ENCODE results near the gene FAM111B.

FAM111B gene

GRCh38 chr11:59157433-59157832, 50.4 kb downstream of the FAM111B start:
- DNase-seq = no peak

- peak; percentile 76 to 90 (median 87) for DNase-seq
Measured at GRCh38 chr11:59158206-59159068, 51.4 kb downstream of the FAM111B start.

- DNase-seq = no peak
Measured at GRCh38 chr11:59164028-59164427, 57.0 kb downstream of the FAM111B start.

- DNase-seq = peak; percentile 93 to 97 (median 96)
Measured at GRCh38 chr11:59171508-59172322, 64.7 kb downstream of the FAM111B start, which contains the start of gene DTX4. Gene DTX4 (plus strand): TSS chr11:59172132. CDS start chr11:59172596, 464 bp downstream.

GRCh38 chr11:59172345-59173079, 65.5 kb downstream of the FAM111B start:
- DNase-seq = peak in 2 of 3 donors; percentile 40 to 70

GRCh38 chr11:59173080-59173963, 66.3 kb downstream of the FAM111B start:
- DNase-seq = peak; percentile 78 to 92 (median 88)

- peak; percentile 87 to 91 (median 90) for DNase-seq
Measured at GRCh38 chr11:59173964-59174663, 67.1 kb downstream of the FAM111B start.

GRCh38 chr11:59174664-59175033, 67.6 kb downstream of the FAM111B start:
- no peak for DNase-seq

GRCh38 chr11:59175091-59175501, 68.1 kb downstream of the FAM111B start:
- peak in 2 of 3 donors; percentile 29 to 65 for DNase-seq

GRCh38 chr11:59176330-59176729, 69.3 kb downstream of the FAM111B start:
- no peak for DNase-seq
